ENCODE data around the gene KCNN2. TPM values are rescaled to one million over a fixed set of nuclear protein-coding genes. Genes with fewer than 3 reads are reported as not detected.

The KCNN2 gene
- total and polyA plus RNA-seq, 9 of the 15 experiments (the other 6 are each of a cell fraction or from before 2014, with no cell fraction given), result 0.07 TPM; not detected in 8

DNA sequence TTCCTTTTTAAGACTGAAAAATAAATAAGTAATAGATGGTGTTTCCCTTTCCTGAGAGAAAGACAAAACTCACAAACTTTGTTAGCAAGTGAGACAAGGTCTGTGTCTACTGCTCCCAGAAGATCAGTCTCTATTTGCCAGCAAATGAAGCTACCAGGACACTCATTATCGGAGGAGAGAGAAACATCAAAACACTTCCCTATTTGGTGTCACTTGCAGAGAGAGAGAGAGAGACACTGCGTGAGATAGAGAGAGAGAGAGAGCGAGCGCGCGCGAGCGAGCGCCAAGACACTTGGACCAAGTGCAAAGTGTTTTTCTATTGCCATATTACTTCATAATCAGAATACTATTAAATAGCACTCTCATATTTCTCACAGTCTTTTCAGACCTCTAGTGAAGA, 142.7 kb downstream of the KCNN2 start (continued):
- TF ChIP-seq, protein P1, sequence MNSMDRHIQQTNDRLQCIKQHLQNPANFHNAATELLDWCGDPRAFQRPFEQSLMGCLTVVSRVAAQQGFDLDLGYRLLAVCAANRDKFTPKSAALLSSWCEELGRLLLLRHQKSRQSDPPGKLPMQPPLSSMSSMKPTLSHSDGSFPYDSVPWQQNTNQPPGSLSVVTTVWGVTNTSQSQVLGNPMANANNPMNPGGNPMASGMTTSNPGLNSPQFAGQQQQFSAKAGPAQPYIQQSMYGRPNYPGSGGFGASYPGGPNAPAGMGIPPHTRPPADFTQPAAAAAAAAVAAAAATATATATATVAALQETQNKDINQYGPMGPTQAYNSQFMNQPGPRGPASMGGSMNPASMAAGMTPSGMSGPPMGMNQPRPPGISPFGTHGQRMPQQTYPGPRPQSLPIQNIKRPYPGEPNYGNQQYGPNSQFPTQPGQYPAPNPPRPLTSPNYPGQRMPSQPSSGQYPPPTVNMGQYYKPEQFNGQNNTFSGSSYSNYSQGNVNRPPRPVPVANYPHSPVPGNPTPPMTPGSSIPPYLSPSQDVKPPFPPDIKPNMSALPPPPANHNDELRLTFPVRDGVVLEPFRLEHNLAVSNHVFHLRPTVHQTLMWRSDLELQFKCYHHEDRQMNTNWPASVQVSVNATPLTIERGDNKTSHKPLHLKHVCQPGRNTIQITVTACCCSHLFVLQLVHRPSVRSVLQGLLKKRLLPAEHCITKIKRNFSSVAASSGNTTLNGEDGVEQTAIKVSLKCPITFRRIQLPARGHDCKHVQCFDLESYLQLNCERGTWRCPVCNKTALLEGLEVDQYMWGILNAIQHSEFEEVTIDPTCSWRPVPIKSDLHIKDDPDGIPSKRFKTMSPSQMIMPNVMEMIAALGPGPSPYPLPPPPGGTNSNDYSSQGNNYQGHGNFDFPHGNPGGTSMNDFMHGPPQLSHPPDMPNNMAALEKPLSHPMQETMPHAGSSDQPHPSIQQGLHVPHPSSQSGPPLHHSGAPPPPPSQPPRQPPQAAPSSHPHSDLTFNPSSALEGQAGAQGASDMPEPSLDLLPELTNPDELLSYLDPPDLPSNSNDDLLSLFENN (IDR thresholded peaks at IDR 0.05; ENCODE audit: low read depth in 2 of 2, low read length in 2 of 2), result no peak

DNA sequence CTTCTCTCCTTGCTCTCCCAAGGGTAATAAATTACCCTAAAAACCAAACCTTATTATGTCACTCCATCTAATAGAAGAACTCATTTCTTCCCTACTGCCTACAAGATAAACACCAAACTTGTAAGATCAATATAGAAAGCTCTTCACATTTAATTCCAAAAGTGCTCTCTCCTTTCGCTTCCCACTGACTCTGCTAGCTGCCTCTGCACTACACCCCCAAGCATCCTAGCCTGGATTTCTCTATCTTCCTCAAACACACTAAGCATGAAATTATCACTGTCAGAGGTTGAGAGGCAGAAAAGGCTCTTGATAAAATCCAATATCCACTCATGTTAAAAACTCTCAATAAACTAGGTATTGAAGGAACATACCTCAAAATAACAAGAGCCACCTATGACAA, 162.4 kb downstream of the KCNN2 start:
- FAIRE-seq (no peak), ATAC-seq (no peak), DNase-seq (ENCODE audit: extremely low read depth in 1 of 4, low spot score in 3 of 4) (no peak)
- Histone ChIP-seq H3K4me3 (no peak overlapping the region), H3K27ac (ENCODE audit: extremely low read depth, low read depth, low read length) (no peak overlapping the region), H2AFZ (ENCODE audit: low read depth, low read length) (no peak overlapping the region), H3K9me3 (replicated peaks; ENCODE audit: control insufficient read depth, insufficient read depth, low read depth, low read length) (no peaks in the 10 kb centered on the region), H3K36me3 (ENCODE audit: control insufficient read depth, insufficient read depth, low read length) (no peaks in the 10 kb centered on the region), H3K4me1 (replicated peaks in 1 of 2; ENCODE audit: control insufficient read depth in 2 of 2, insufficient read depth in 2 of 2, low read length in 2 of 2) (no peaks in the 10 kb centered on the region), H3K79me2 (ENCODE audit: control insufficient read depth, insufficient read depth, low read length) (no peaks in the 10 kb centered on the region), H3K27me3 (ENCODE audit: control insufficient read depth in 2 of 2, insufficient read depth in 2 of 2, low read length in 2 of 2) (no peaks in the 10 kb centered on the region), H3K9ac (ENCODE audit: insufficient read depth in 1 of 2, low read depth in 2 of 2, low read length in 2 of 2) (no peak overlapping the region), H3K9me1 (ENCODE audit: control insufficient read depth, insufficient read depth, low read length) (no peaks in the 10 kb centered on the region), H3K4me2 (ENCODE audit: insufficient read depth, low read length) (no peak overlapping the region), H4K20me1 (replicated peaks; ENCODE audit: control insufficient read depth, insufficient read depth, low read length) (no peaks in the 10 kb centered on the region)
- no TSS peak for BruUV-seq (replicated peaks)
- CTCF ChIA-PET (ENCODE audit: low intra/inter-chr PET ratio), result no interaction called here
- intact Hi-C loops (cut with micrococcal nuclease) (no loop called here), in situ Hi-C loops (cut with MboI) (no loop called here)
- POLR2A ChIA-PET, result no interaction called here
- TF ChIP-seq CHD1 (IDR thresholded peaks at IDR 0.05; ENCODE audit: low read length), result no peak
- TF ChIP-seq SOX6 (IDR thresholded peaks at IDR 0.05), result no peak
- no peak for TF ChIP-seq HCFC1 (IDR thresholded peaks at IDR 0.05; ENCODE audit: low read depth, low read length)
- TF ChIP-seq ZNF124 (CRISPR knock-in tag; IDR thresholded peaks at IDR 0.05), result no peak
- TF ChIP-seq, protein P2, sequence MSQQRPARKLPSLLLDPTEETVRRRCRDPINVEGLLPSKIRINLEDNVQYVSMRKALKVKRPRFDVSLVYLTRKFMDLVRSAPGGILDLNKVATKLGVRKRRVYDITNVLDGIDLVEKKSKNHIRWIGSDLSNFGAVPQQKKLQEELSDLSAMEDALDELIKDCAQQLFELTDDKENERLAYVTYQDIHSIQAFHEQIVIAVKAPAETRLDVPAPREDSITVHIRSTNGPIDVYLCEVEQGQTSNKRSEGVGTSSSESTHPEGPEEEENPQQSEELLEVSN (IDR thresholded peaks at IDR 0.05; ENCODE audit: borderline replicate concordance in 1 of 2, extremely low read depth in 1 of 2, insufficient read depth in 1 of 2, insufficient read length in 1 of 2, low read depth in 1 of 2, low read length in 1 of 2, poor library complexity in 1 of 2, severe bottlenecking in 1 of 2), result no peak
- TF ChIP-seq ZNF830 (CRISPR knock-in tag; IDR thresholded peaks at IDR 0.05), result no peak
- TF ChIP-seq SMAD1 (IDR thresholded peaks at IDR 0.05; ENCODE audit: low read depth, low read length, partially characterized antibody), result no peak
- no peak for TF ChIP-seq ZBTB1 (CRISPR knock-in tag; IDR thresholded peaks at IDR 0.05; ENCODE audit: borderline replicate concordance, low read depth)
- 0% methylated on average over 1 of the region's 1 CpG for WGBS (ENCODE audit: insufficient coverage, low coverage, missing lambda C conversion rate)

Measured in K562 (cell line).